ENCODE results near the gene PRDM5.

DNA sequence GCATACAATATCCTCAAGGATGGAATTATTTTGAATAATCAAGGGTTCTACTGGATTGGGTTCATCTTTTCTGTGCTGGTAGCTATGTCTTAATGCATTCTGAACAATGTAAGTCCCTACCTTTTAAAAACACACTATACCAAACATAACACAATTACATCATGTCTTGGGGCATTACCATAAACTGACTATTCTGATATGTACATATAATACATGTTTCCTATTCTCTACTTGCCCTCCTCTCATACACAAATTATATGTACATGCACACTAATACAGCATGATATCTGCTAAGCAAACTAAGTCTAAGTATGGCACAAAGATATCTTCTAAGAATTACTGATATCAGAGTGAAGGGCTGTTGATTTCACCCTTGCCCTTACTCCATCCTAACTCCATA is 147.1 kb downstream of the PRDM5 start:
- TF ChIP-seq EP300 (IDR thresholded peaks at IDR 0.05): no peak
- no peak for TF ChIP-seq CTCF (IDR thresholded peaks at IDR 0.05)
- no peak for TF ChIP-seq POLR2A (IDR thresholded peaks at IDR 0.05)
